NOMO-1 treated with dmso at 0.1 percent for 144 hours (cell line): ENCODE results near the gene MBD6.

Source experiments
- DNase-seq: peaks from one replicate; lab custom pipeline; 2025; ENCODE audit not compliant: unreplicated experiment; lab: John Stamatoyannopoulos, UW

The MBD6 gene

DNA sequence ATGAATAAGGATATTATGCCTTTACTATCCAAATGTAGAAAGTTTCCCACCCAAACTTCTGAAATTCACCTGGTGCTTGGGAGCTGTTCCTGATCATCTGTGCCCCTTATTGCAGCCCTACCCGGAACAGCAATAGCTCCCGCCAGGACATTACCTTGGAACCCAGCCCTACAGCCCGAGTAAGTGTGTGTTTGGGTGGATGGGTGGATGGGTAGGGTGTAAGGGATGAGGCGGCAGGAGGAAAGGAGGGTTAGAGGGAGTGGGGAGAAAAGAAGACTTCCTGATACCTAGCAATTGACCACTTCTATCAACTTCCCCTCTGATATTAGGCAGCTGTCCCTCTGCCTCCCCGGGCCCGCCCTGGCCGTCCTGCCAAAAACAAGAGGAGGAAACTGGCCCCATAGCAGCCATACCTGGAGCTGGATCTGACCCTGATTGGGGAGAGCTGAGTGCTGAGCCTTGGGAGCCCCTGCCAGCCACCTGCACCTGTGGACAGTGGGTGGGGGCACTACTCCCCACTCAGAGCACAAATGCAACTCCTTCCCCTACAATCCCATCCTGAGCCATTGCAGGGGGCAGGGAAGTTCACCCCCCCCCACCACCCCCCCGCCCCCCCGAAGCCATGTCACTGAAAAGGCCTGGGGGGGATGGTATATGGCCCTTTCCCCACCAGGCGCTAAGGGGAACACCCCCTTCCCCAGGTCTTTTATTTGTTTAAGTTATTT lies 6.4 kb downstream of the MBD6 start:
- DNase-seq, result no peak

DNA sequence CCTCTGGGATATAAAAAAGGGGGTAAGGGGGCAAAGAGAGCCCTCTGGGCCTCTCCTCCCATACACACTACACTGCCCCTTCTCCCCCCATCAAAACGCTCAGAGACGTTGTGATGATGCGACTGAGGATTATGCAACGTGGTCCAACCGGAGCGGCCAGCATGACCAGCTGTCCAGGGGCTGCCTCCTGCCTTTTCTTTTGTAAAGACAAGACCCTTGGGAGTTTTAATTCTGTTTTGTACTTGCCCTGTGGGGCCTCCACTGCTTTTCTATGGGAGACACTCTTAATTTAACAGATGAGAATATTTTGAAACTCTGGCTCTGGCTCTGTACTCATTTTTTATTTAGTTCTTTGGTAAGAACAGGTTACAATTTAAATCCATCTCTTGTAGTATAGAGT lies 7.2 kb downstream of the MBD6 start:
- no peak for DNase-seq

DNA sequence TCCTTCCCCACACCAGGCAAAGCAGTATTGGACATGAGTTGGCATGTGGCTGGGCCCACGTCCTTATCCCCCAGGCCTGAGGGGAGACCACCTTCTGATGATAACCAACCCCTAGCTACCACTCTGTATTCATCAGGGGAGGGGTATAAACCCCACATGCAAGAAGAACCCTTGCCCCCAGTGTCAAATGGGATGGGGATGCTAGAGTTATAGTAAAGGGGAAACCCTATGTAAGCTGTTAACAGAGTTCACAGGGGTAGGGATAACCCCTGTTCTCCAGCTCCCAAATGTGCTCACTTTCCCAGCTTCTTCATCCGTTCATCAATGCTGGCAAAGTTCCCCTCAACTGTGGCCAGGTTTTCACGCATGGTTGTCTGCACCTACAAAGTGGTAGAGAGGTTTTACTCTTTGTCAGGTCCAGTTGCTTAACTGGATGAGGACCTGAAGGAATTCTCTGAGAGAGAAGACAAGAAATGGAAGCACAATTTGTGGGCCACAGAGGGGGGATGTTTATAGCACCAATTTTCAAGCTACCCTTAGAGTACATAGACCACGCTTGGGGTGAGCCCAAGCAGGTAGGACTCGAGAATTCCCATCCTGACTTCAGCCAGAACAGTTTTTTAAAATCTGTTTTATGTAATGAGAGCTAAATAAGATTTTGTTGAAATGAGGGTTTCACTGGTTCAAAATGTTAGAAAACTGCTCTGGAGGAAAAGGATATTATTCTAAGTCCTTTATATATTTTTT lies 7.9 kb downstream of the MBD6 start:
- no peak for DNase-seq

DNA sequence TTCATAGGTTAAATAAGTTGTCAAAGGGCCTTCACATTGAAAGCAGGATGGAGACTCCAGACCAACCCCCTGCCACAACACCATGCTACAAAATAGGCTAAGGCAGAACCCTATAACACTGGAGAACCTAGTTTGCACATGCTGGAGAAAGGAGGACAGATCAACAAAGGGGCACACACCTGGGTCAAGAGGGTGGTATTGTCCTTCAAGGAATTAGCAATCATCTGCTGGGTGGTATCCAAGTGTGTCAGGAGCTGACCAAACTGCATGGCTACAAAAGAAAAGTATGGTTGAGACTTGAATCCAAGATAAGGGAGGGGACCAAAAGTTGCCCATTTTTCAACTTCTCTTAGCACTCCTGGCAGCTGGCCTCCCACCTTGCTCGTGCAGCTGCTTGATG lies 9.2 kb downstream of the MBD6 start:
- no peak for DNase-seq

DNA sequence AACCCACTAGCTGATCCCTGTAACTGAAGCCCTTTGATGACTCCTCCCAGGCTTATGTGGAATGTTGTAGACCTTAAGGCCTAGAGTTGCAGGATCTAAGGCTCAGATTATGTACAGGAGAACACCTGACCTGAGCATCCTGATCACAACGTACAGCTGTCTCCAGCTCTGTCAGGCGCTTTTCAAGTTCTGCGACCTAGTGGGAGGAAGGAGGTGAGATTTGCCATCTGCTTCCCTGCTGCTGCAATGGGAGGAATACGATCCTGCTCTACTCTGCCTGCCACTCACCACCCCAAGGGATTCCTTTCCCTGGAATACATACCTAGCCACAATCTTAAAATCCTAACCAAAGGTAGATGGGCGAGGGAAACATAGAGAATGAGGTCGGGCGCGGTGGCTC lies 10.5 kb downstream of the MBD6 start:
- DNase-seq, result no peak

DNA sequence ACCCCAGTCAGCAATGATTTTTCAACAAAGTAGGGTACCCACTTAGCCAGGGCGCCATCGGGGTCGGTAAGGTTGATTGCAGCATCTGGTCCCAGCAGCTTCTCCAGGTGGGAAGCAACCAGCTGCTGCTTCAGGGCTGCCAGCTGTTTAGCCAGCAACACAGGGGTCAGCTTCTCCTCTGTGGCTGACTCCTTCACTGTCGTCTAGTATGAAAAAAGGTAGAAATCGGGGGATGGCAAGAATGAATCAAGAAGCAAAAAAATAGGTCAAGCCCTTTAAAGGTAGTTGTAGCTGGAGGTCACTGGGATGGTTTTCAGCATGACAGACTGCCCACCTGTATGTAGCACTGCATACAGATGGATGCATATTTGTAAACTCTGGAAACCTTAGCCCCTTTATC lies 11.6 kb downstream of the MBD6 start:
- DNase-seq, result no peak

DNA sequence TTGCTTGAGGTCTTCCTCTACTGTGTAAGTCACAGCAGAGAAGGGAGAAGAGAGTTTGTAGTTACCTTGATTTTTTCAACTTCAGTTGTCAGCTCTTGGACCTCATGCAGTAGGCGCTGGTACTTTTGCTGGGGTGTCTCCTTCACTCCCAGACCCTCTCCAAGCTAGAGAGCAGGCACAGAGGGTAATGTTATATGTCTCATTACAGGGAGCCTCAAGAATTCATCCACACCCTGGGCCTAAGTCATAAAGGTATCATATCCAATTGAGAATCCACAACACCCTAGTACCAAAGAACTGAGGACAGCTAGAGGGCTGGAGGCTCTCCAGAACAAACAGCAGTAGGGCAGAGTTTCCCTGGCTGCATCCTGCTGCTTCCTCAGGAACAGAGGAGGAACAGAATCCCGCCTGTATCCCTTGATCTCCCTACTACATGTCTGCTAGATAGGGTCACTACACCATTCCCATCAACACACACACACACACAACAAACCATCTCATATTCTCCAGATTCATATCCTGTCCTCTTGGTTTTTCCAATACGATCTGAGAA lies 12.4 kb downstream of the MBD6 start:
- DNase-seq, result no peak

DNA sequence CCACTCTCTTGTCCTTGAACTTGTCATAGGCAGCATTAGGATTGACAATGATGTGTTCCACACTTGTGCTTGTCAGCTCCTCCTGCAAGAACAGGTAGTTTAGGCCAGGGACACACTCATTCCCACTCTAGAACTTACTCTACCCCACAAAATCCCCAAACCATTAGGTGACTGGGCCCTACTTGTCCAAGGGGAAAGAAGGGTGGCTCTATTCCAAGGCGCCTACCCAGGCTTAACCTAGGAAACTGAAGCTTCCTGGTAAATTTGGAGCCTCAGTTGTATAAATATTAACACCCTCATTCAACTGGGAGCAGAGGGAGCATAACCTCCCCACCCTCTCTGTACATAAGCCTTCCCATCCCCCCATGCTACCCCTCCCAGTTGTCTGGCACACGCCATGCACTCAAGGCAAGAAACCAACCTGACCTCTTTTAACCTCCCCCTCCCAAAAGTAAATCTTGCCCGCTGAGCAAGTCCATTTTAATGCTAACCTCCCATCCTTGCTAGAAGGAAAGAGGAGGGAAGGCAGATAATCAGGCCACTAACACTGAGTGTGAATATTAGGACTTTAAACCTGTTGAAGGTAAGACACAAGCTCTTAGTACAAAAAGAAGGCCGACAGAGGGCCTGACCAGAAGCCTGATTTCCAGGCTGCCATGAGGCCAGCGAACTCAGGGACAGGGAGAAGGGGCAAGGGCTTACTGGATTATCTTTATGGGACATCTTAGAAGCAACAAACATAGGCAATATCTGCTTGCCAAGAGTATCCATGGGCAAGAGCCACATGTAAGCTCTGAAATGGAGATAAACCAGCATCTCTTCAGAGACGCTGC lies 13.4 kb downstream of the MBD6 start:
- no peak for DNase-seq

DNA sequence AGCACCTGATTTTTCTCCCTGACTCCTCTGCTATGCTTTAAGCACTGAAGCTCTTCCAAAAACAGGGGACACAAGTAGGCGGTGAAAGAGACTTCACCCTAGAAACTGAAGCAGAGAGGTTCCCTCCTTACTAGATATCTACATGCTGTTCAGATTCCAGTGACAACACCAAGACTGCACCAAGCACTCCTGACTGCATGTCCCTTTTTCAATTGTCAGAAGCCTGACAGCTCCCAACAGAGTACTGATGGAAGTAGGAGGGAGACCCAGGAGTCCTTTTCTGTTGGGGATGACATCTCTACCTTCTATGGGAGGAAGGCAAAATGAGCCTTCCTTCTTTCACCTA lies 13.9 kb downstream of the MBD6 start:
- no peak for DNase-seq

DNA sequence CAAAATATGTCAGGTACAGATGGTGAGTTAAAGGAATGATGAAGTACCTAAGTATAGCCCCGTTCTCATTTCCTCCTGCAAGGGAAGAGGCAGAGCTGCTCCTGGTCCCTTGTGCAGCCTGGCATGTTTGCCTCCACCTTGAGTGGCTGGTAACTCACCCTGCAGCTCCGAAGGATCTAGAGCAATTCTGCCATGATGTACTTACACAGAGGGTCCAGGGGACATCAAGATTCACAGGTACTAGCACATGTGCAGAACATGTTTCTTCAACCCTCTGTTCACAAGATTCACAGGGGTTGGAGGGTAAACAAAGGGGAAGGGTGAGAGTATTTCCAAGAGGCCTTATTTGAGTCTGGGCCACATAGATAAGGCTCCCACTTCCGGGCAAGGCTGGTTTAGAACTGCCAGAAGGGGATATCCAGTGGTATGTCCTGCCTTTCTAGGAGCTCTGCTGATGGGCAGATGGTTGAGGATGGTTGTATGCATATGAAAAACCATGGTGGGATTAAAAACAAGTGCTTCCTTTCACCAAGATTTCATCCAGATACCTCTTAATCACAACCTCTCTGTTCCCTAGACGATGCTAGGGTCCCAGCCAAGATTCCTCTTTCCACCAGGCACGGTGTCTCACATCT lies 16.6 kb downstream of the MBD6 start:
- no peak for DNase-seq

DNA sequence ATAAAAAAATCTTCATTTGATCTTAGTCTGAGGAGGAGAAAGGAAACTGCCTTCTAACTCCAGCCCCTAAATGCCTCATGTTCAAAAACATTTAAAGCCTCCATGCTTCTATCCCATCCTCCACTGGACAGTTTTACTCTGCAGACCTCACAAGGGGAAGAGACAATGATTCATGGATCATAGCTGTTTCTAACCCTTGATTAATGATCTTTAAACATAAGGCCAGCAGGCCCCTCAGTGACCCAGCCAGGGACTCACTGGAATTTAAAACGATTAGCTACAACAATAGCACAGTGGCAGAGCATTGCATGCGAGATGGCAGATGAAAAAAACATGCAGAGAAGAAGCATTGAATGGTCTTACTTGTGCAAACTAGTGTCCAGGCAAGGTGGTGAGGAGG lies 18.4 kb downstream of the MBD6 start:
- no peak for DNase-seq

DNA sequence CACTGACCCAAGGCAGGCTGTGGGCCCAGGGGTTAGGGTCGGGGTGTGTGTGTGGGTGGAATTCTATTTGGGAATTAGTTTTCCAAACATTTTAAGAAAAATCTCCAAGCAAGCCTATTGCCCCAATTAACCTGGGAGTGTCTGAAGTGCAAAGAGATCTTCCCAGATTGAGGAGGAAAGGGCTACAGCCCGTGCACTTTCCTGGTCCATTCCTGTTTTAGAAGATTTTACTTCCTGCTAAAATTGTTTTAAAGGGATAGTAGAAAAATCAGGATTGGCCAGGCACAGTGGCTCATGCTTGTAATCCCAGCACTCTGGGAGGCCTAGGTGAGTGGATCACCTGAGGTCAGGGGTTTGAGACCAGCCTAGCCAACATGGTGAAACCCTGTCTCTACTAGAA lies 19.1 kb downstream of the MBD6 start:
- no peak for DNase-seq

DNA sequence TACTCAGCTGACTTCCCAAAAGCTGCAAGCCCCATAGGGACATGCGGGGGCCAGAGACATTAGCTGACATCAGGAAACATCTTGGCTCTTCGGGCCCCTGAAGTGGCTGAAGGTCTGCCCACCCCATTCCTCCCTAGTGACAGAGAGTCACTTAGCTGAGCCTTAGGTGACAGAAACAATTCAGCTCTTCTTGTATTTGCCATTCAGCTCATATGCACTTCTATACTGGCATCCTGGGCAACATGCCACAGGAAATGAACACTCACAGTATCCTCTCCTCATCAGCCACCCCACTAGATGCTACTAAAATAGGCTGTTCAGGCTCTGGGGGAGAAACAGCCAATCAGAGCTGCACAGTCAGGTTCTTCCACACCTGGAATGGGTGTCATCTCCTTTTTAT lies 21.0 kb downstream of the MBD6 start:
- DNase-seq, result no peak

DNA sequence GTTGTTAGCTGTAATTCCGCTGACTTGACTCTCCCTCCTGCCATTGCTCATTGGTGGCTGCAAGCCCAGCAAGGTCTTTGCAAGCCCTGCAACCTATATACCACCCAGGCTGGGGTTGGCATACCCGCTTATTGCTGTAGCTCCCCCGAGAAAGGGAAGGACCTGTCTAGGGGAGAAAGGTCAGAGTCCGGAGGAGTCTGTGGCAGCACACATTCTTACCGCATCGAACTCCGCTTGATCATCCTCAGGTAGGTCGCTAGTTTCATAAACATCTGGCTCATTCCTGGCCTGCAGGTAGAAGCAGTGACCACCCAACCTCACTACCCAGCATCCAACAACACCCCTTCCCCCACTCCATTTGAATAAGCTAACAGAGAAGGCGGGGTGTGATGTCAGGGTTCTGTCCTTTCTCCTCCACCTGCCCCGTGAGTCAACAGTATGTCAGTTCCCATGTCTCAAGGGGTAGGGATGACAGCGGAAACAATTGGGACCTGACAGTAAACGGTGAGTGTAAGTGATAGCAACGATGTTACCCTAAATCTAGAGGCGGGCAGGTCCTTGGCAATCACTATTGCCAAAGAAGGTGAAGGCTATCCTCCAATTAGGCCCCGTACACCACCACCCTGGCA lies 23.3 kb downstream of the MBD6 start:
- DNase-seq, result no peak

DNA sequence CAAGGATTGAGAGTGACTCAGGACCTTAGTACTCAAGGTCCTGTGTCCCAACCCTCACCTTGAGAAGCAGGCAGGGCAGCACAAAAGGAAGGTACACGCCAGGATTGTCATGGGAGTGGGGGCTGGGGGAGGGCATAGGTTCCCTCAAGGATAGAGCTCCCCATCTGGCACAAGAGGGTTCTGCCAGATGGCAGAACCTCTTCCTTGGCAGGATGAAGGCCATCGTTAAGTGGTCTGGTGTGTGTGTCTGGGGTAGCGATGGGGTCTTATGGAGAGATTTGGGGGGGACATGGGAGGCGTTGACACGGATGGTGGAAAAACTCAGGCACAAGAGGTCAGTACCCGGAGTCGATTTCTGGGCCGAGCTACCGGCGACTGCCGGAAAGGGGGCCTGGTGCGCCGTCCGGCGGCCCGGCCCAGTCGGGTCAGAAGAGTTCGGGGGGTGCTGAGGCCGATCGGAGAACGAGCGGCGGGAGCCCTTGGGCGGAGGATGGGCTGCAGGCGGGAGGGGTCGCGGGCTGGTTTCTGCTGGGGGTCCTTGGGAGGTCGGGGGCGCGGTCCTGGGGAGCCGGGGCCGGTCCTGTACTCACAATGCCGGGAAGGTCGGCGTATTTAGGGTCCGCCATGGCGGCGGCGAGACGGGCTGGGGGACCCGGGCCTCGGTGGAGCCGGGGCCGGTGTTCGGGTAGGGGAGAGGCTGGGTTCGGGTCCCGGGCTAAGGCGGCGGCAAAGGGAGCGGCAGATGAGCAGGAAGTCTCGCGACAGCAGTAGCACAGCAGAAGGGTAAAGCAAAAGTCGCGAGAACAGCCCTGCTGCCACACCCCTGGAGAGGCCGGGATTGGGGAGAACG lies 24.0 kb downstream of the MBD6 start, which contains the start of gene DCTN2:
Gene DCTN2 (minus strand): TSS at position 755 of the 850 bp plus-strand sequence. CDS start 129 bp downstream, at position 626.
- no peak for DNase-seq

DNA sequence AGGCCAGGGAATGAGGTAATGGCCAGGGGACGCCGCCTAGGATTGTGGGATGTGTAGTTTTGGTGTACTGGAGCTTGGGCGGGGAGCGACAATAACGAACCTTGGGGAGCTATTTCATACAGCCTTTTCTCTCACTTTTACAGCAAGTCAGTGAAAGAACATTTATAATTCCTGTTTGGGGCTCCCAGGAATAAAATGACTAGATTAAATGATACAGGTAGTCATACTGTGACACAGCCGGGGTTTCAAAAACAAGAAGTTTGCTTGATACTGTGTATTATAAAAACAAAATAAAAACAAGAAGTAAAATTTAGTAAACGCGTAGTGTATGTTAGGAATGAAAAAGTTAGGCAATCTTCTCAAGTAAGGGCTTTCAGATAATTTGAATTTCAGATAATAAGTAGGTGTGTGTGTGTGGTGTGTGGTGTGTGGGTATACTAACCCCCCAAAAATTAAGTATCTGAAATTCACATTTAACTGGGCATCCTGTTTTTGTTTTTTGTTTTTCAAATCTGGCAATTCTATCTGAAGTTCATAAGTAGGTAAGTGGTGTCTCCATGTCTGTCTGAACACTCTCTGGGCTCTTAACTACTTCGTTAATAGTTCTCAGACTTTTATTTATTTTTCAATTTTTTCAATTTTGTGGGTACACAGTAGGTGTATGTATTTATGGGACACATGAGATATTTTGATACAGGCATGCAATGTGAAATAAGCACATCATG lies 24.8 kb downstream of the MBD6 start:
- DNase-seq, result peak; percentile 99

DNA sequence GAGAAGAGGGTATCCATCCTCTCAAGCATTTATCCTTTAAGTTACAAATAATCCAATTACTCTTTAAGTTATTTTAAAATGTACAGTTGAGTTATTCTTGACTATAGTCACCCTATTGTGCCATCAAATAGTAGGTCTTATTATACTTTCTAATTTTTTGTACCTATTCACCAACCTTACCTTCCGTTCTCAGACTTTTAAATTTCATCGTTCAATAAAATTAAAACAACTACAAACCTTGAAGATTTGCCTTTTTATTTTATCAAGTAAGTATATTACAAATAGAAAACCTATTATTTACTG lies 25.3 kb downstream of the MBD6 start:
- DNase-seq, result no peak

DNA sequence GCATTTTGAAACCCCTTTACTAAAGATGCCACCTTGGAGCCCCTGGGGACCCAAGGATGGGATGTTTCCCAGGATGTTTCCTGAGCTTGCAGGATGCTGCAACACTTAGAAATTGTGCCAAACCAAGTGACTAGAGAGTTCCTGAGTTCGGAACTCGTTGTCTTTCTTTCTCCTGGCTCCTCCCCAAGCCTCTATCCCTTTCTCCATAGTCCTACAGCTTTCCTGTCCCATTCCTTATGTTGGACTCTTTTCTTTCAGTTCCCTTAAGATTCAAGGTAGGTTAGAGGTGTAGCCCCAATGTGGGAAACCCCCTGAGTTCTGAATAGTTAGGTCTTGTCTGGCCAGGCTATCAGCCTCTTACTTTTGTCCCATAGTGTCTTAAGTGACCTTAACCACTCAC lies 25.9 kb downstream of the MBD6 start:
- no peak for DNase-seq

DNA sequence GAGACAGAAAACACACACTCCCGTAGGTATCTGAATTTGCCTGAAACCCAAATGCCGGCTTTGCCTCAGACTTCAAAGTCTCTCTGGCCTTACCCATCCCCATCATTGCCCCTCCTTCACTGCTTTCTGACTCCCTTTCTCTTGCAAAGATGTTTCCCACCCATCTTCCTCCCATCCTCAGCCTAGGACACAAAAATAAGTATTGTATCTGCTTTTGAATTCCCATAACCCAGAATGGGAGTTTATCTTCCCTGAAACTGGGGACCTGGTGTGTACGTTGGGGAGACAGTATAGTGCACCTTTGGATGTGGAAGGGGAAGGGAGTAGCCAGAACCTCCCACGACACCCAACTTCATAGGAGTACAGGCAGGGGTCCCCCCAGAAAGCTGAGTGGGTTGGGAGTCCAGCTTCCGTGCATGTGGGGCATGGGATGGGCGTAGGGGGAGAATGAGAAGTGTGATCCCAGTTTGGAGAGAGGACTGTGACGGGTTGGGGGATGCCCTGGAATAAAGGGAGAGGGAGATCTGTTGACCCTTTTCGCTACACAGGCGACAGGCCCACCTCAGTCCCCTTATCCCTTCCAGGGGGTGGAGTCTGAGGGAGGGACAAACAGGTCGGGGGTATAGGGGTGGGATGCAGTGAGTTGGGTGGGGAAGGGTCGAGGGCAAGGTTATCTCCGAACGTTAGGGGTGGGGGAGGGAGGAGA lies 26.7 kb downstream of the MBD6 start:
- no peak for DNase-seq
